ENCODE results near the gene NOC2L.
"Not testable (repeated sequence)": the region's sequence is repeated elsewhere in the genome, so short reads cannot be mapped to it uniquely, and the experiment has no call there.

The NOC2L gene

DNA sequence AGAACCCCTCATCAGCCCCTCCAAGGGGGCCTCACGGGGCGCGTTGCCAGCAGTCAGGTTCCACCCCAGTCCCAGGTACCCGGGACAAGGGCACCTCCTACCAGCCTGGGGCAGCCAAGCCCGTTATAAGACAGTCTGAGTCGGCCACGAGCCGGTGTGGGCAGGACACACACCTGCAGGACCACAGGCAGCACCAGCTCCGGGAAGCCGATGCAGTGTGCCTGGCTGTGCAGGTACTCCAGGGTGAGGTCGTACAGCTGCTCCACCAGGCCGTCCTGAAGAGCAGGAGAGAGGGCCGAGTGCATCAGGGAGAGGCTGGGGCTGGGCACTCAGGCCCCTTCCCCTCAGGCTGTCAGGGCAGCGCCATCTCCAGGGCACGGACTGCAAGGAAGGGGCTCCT lies 11.1 kb downstream of the NOC2L start:
- no peak overlapping the region for H3K4me3 ChIP-seq (ENCODE audit: low read length)
- no peak for DNase-seq (ENCODE audit: low read depth, low spot score)

DNA sequence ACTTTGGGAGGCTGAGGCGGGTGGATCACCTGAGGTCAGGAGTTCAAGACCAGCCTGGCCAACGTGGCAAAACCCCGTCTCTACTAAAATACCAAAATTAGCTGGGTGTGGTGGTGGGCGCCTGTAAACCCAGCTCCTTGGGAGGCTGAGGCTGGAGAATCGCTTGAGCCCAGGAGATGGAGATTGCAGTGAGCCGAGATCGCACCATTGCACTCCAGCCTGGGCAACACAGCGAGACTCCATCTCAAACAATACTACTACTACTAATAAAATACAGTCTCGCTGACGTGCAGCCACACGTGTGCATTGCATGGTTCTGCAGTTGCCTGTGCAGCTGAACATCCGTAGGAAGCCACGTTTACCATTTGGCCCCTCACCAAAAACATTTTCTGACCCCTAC lies 12.2 kb downstream of the NOC2L start:
- not testable (repeated sequence) for H3K4me3 ChIP-seq (ENCODE audit: low read length); DNase-seq (ENCODE audit: low read depth, low spot score)

DNA sequence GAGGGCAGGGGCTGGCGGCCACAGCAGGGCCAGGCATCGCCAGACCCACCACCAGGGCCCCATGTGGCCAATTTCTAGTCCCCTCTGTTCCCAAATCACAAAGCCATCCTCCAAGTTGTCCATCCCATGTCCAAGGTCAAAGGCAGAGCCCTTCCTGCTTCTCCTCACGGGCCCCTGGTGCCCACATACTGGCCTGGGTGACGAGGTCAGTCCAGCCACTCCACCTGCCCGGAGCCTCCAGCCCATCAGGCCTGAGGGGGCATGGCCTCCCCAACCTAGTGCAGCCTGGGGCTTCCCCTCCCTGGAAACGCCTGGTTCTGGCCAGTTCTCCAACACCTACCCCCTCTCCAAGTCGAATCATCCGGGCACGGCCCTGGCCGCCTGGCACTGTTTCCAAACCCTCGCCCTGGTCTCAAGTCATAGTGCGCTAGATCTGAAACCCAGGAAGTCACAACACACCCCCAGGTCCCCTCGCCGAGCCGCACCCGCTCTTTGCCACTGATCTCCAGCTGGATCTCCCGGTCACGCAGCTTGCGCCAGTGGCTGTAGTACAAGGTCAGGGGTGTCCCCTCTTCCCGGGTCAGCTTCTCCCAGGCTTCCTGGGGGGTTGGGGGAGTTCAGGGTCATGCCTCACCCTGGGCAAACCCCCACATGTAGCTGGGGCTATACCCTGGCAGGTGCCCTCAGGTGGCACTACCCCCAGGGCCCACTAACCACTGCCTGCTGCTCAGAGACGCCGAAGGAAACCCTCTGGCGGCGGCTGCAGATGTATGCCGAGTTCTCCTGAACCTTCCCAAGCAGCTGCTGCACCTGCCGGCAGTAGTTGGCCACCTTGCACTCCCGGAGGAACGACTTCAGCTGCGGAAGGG lies 13.1 kb downstream of the NOC2L start:
- DNase-seq (ENCODE audit: low read depth, low spot score): no peak
- H3K4me3 ChIP-seq (ENCODE audit: low read length): no peak overlapping the region

GRCh38 chr1:944341-945325 lies 14.4 kb downstream of the NOC2L start:
- DNase-seq (ENCODE audit: low read depth, low spot score): no peak

GRCh38 chr1:943545-944340 lies 15.3 kb downstream of the NOC2L start:
- DNase-seq (ENCODE audit: low read depth, low spot score): no peak
- no peak overlapping the region for H3K4me3 ChIP-seq (ENCODE audit: low read length)

More at GRCh38 chr1:944341-945325, 14.4 kb downstream of the NOC2L start:
- H3K4me3 ChIP-seq (ENCODE audit: low read length): no peak overlapping the region

GRCh38 chr1:942864-943533 lies 16.1 kb downstream of the NOC2L start:
- H3K4me3 ChIP-seq (ENCODE audit: low read length): no peak overlapping the region
- DNase-seq (ENCODE audit: low read depth, low spot score): no peak

- DNase-seq (ENCODE audit: low read depth, low spot score): no peak
- no peak overlapping the region for H3K4me3 ChIP-seq (ENCODE audit: low read length)
Observed at GRCh38 chr1:942411-942821, 16.6 kb downstream of the NOC2L start.

GRCh38 chr1:941588-942383 lies 17.3 kb downstream of the NOC2L start:
- no peak overlapping the region for H3K4me3 ChIP-seq (ENCODE audit: low read length)
- DNase-seq (ENCODE audit: low read depth, low spot score): no peak

GRCh38 chr1:941015-941587 lies 18.0 kb downstream of the NOC2L start:
- no peak overlapping the region for H3K4me3 ChIP-seq (ENCODE audit: low read length)
- DNase-seq (ENCODE audit: low read depth, low spot score): no peak

- no peak for DNase-seq (ENCODE audit: low read depth, low spot score)
- no peak overlapping the region; the same call in 1 of the 2 replicates for H3K4me3 ChIP-seq (ENCODE audit: low read length)
Observed at GRCh38 chr1:940107-941014, 18.7 kb downstream of the NOC2L start.

GRCh38 chr1:939511-940106 lies 19.4 kb downstream of the NOC2L start:
- no peak for DNase-seq (ENCODE audit: low read depth, low spot score)
- H3K4me3 ChIP-seq (ENCODE audit: low read length): no peak overlapping the region

GRCh38 chr1:938711-939489 lies 20.2 kb downstream of the NOC2L start:
- H3K4me3 ChIP-seq (ENCODE audit: low read length): no peak overlapping the region
- DNase-seq (ENCODE audit: low read depth, low spot score): no peak

DNA sequence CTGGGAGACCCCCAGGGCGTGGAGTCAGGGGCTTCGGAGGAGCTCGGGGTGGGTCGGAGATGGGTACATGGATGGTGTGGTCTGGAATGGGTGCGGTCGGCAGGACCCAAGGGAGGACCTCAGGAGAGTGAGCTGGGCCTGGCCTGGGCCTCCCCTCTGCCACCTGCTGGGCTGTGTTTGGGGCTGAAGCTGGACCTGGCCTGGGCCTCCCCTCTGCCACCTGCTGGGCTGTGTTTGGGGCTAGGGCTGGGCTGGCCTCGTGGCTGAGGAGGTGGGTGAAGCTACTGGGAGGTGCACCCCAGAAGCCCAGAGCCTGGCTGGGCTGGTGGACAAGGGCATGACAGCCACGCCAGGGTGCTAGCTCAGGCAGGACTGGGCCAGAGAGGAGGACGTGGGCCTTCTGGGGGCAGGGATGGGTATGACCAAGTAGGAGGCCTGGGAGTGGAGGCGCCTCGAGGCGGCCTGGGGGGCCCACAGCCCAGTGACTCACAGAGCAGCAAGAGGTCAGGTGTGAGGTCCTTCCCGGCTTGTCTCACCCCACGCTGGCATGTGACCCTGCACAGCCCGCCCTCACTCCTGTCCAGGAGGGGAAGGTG lies 20.9 kb downstream of the NOC2L start:
- no peak overlapping the region for H3K4me3 ChIP-seq (ENCODE audit: low read length)
- DNase-seq (ENCODE audit: low read depth, low spot score): no peak

DNA sequence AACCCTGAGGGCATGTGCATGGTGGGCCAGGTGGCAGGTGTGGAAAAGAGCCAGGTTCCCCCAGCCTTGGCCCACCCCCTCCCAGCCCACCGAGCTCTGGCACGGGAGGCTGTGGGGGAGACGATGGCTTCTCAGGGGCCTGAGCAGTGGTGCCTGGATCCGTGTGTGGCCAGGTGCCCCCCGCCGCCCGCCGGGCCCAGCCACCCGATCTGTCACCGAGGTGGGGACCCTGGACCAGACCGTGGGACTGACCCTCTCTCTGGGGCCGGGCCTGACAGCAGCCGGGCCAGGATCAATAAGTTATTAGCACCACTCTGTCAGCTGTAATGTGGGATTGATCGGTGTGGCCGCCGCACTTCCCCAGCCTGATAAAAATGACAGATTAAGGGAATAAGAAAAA lies 21.5 kb downstream of the NOC2L start:
- no peak overlapping the region for H3K4me3 ChIP-seq (ENCODE audit: low read length)
- DNase-seq (ENCODE audit: low read depth, low spot score): no peak
